Heart right ventricle (tissue), 16 donors: Measurements from ENCODE around the gene SYNPO2L. TPM values are rescaled to one million over a fixed set of nuclear protein-coding genes. Genes with fewer than 3 reads are reported as not detected.

Experiments
- ATAC-seq, 8 donors: fragments of 200-7000 bp; cut with Tn5 transposase; one replicate each; pipeline ENCODE4 v1.9.1; 2020; ENCODE audit warnings: mild to moderate bottlenecking in 8 of 8, moderate library complexity in 8 of 8, moderate number of reproducible peaks in 1 of 8
- DNase-seq, 2 donors: peaks; one replicate each; pipeline ENCODE4 v3.0.0-alpha.2; 2020
- H3K27ac ChIP-seq, 10 donors: fragments of 200-600 bp; sonication (generic) in 2 of 10; one replicate each; pipeline versions ENCODE4 v1.5.0 to v1.8.0; 2020 to 2022; ENCODE audit warnings: mild to moderate bottlenecking in 3 of 10
- H3K27me3 ChIP-seq, 7 donors: fragments of 200-600 bp; one replicate each; pipeline ENCODE4 v1.8.0; 2021 to 2022; ENCODE audit warnings: mild to moderate bottlenecking in 2 of 7
- H3K36me3 ChIP-seq, 9 donors: fragments of 200-600 bp; sonication (generic) in 1 of 9; one replicate each; pipeline versions ENCODE4 v1.5.0 to v1.8.0; 2020 to 2022; ENCODE audit warnings: mild to moderate bottlenecking in 2 of 9
- H3K4me1 ChIP-seq, 9 donors: fragments of 200-600 bp; sonication (generic) in 1 of 9; one replicate each; pipeline versions ENCODE4 v1.5.0 to v1.8.0; 2020 to 2022; ENCODE audit warnings: mild to moderate bottlenecking in 4 of 9
- H3K4me3 ChIP-seq, 10 donors: fragments of 200-600 bp; sonication (generic) in 2 of 10; one replicate each; pipeline versions ENCODE4 v1.5.0 to v1.8.0; 2020 to 2022; ENCODE audit warnings: mild to moderate bottlenecking in 7 of 10, moderate library complexity in 2 of 10
- H3K9me3 ChIP-seq, 11 donors: fragments of 200-600 bp in 10 of 11; sonication (generic) in 2 of 11; one replicate each; pipeline versions ENCODE4 v1.5.0 to v1.8.0; 2013 to 2022; ENCODE audit warnings: mild to moderate bottlenecking in 2 of 11, control low read depth in 1 of 11, moderate library complexity in 1 of 11
- CTCF ChIP-seq, 9 donors: fragments of 200-600 bp; sonication (generic) in 2 of 9; IDR thresholded peaks; one replicate each; pipeline versions ENCODE4 v1.5.0 to v1.8.0; 2021 to 2022; ENCODE audit warnings: antibody characterized with exemption in 9 of 9, mild to moderate bottlenecking in 5 of 9, moderate library complexity in 1 of 9
- WGBS, 2 donors: extraction: QIAGEN DNeasy Blood & Tissue Kit; methylation state at CpG; one replicate each; pipeline ENCODE4 v1.1.7; 2013; ENCODE audit warnings: inconsistent platforms in 1 of 2; 5-methylcytosine and 5-hydroxymethylcytosine counted together
- intact Hi-C, 10 donors: fragments of 100-400 bp; cut with DNase I; formaldehyde crosslinking; loops; one replicate each; pipeline versions ENCODE4 v1.11.1 to v1.14.2; 2022
- polyA plus RNA-seq, 2 donors: library from polyadenylated mRNA; stranded (reverse); fragments of 200-250 nt; gene quantifications; one replicate each; pipeline ENCODE4 v1.2.3, GENCODE V29; 2013
- total RNA-seq, 10 donors: library from RNA; stranded (reverse); fragmentation: NEBNext Ultra II Directional in 3 of 10; extraction: Animal tissue kit (Norgen Biotek cat#: 25700) in 3 of 10; gene quantifications; one replicate each; pipeline versions ENCODE4 v1.2.1 to v1.2.4, GENCODE V29; 2021 to 2023
- donor health status: Arrhythmogenic right ventricular cardiomyopathy.
- donor health status: ischemic (EF 13 %, LVEDD 7.1; RV severe dilation, severe dysfunction).
- donor health status: healthy with polysubstance abuse.
- donor health status: DM: no; HTN: yes; CAD: no.
- donor health status: DM: no; HTN: no; CAD: no.
- donor health status: ischemic (EF 25% LVEDD 6.9; RV normal size, moderate dysfunction).
- donor health status: ischemic (EF 25% LVEDD 5.7; RV mildly dilated, moderate dysfunction).
- donor health status: healthy.
- donor health status: DM: yes; HTN: yes; CAD: no.
- donor health status: Ischemic cardiomyopathy.
- donor health status: ischemic (EF 35%, LVEDD 5.7; RV mildly dilated, moderate dysfunction).
- donor health status: nonischemic (EF 11% LVEDD 7.7; RV severe dilation, severe dysfunction).
- donor health status: DM: yes; HTN: yes; CAD: no.
- donor health status: PGD.
- donor health status: ischemic (EF 29% LVEDD 5.4; RV normal size, mild dysfunction).
- donor health status: nonischemic (EF 23%, LVEDD 6.1; RV moderate dilation, normal function).

The SYNPO2L gene
- total and polyA plus RNA-seq, 12 donors = 61.6 to 833 (median 381) TPM

GRCh38 chr10:73648975-73649829 is 6.6 kb downstream of the SYNPO2L start:
- DNase-seq (no peak), ATAC-seq (peak in 4 of 8 donors; percentile 3 to 47 (median 24))
- peak overlapping the region; percentile 73 to 97 (median 88) for H3K27ac ChIP-seq
- 34 to 45% methylated on average over 4 of the region's 4 CpGs for WGBS, 2 donors
- H3K27me3 ChIP-seq = no peaks in the 10 kb centered on the region
- H3K4me3 ChIP-seq = peak overlapping the region; percentile 12 to 87 (median 61)
- peaks cover 0 to 4% (median 0%) of the 10 kb centered on the region in 9 donors for H3K36me3 ChIP-seq
- intact Hi-C loops = loop anchor here in 2 of 10 donors (5.0 kb wide), 1 partner anchor 83 kb away; no protein-coding TSS in a partner anchor
- no peak for TF ChIP-seq CTCF (IDR thresholded peaks at IDR 0.05)
- peaks cover 7 to 59% (median 32%) of the 10 kb centered on the region in 9 donors for H3K4me1 ChIP-seq
- no peaks in the 10 kb centered on the region for H3K9me3 ChIP-seq

- Histone ChIP-seq H3K27ac (peak overlapping the region; percentile 73 to 97 (median 88)), H3K9me3 (no peaks in the 10 kb centered on the region), H3K4me3 (peak overlapping the region; percentile 45 to 87 (median 61)), H3K27me3 (no peaks in the 10 kb centered on the region), H3K36me3 (no peaks in the 10 kb centered on the region), H3K4me1 (peaks cover 4 to 63% (median 31%) of the 10 kb centered on the region in 9 donors)
- 17 to 22% methylated on average over 34 to 35 of the region's 35 CpGs for WGBS, 2 donors
- intact Hi-C loops = loop anchor here in 2 of 10 donors (5.0 kb wide), 1 partner anchor 84 kb away; no protein-coding TSS in a partner anchor
- DNase-seq (peak in 1 of 2 donors; percentile 47), ATAC-seq (peak; percentile 0 to 28 (median 4))
- no peak for TF ChIP-seq CTCF (IDR thresholded peaks at IDR 0.05)
Measured at GRCh38 chr10:73647875-73648651, 7.8 kb downstream of the SYNPO2L start.

DNA sequence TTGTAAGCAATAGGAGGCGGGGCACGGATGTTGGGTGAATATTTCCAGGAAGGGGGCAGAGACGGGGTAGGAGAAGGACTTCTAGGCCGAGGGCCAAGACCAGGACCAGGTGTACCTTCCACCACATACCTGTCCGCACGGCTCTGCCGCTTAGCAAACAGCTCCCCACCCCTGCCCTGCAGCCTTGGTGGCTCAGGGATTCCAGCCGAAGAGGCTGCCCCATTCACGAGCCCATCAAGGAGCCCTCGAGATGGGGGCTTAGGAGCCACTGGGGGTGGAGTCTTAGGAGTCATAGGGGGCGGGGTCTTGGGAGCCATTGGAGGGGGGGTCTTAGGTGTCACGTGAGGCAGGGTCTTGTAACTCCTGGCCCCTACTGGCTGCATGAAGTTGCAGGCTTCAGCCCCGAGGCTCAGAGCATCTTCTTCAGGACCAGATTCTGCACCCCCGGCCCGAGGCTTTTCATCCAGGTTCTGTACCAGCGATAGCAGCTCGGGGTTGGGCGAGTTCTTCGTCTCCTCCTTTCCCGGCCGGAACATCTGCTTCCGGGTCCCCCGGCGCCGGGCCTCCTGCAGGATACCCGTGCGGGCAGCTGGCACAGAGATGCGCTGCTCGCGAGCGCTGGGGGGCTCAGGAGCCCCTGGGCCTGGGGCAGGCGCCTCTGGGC is 8.5 kb downstream of the SYNPO2L start:
- DNase-seq = peak in 1 of 2 donors; percentile 63
- peaks cover 4 to 58% (median 31%) of the 10 kb centered on the region in 9 donors for H3K4me1 ChIP-seq
- no peaks in the 10 kb centered on the region for H3K36me3 ChIP-seq
- no peaks in the 10 kb centered on the region for H3K9me3 ChIP-seq
- ATAC-seq = peak in 2 of 8 donors; percentile 4 to 10
- no peak for TF ChIP-seq CTCF (IDR thresholded peaks at IDR 0.05)
- peak overlapping the region; percentile 45 to 87 (median 61) for H3K4me3 ChIP-seq
- intact Hi-C loops = loop anchor here in 2 of 10 donors (5.0 kb wide), 1 partner anchor 85 kb away; no protein-coding TSS in a partner anchor
- whole genome bisulfite sequencing, 2 donors = 8 to 13% methylated on average over 32 of the region's 32 CpGs
- H3K27me3 ChIP-seq = no peaks in the 10 kb centered on the region
- H3K27ac ChIP-seq = peak overlapping the region; percentile 73 to 97 (median 88)
